HepG2 (cell line): Measurements from ENCODE around the gene TBCCD1. TPM values are rescaled to one million over a fixed set of nuclear protein-coding genes. Genes with fewer than 3 reads are reported as not detected.

ENCODE experiments used
- ARID4A ChIP-seq: sonication (generic); formaldehyde crosslinking; IDR thresholded peaks from 2 replicates; pipeline ENCODE4 v1.5.0; 2020; ENCODE audit warnings: mild to moderate bottlenecking, missing genetic modification reagents, borderline replicate concordance
- ARID5B ChIP-seq: IDR thresholded peaks from 2 replicates; pipeline ENCODE4 v1.4.0; 2020; ENCODE audit warnings: mild to moderate bottlenecking, missing genetic modification reagents
- KIAA2018 ChIP-seq: sonication (generic); formaldehyde crosslinking; IDR thresholded peaks from 2 replicates; pipeline ENCODE4 v1.5.0; 2020; ENCODE audit warnings: mild to moderate bottlenecking, missing genetic modification reagents, borderline replicate concordance
- SUZ12 ChIP-seq: fragments of 150-350 bp; IDR thresholded peaks from 2 replicates; pipeline ENCODE4 v1.6.1; 2014; ENCODE audit warnings: low read depth, low read length
- ZBTB2 ChIP-seq: sonication (generic); formaldehyde crosslinking; IDR thresholded peaks from 2 replicates; pipeline ENCODE4 v1.8.0; 2022; ENCODE audit warnings: low read depth, missing genetic modification reagents
- ZFP62 ChIP-seq: sonication (generic); formaldehyde crosslinking; IDR thresholded peaks from 2 replicates; pipeline ENCODE4 v1.4.0; 2020; ENCODE audit warnings: missing genetic modification reagents
- ZNF333 ChIP-seq: sonication (generic); formaldehyde crosslinking; IDR thresholded peaks from 2 replicates; pipeline ENCODE4 v1.4.0; 2020; ENCODE audit warnings: mild to moderate bottlenecking, missing genetic modification reagents, borderline replicate concordance
- polyA plus RNA-seq, 8 experiments: library from polyadenylated mRNA; depleted of rRNA in 3 of 8; stranded (reverse) in 7 of 8; unstranded in 1 of 8; fragments of >200 nt; fragmentation: Illumina TruSeq in 4 of 8; extraction: Trizol in 4 of 8; gene quantifications; 2 replicates each; pipeline versions ENCODE4 v1.2.1 to v1.2.3, GENCODE V29; 2011 to 2016; ENCODE audit warnings: low read depth in 4 of 8, missing spikeins in 1 of 8, mixed read lengths in 1 of 8; ENCODE audit not compliant: insufficient read depth in 1 of 8
- total RNA-seq, 5 experiments: library from RNA; depleted of rRNA; stranded (reverse); fragments of >200 nt; fragmentation: Illumina TruSeq; extraction: Trizol; gene quantifications; 2 replicates each; pipeline ENCODE4 v1.2.3, GENCODE V29; 2016; ENCODE audit warnings: low read depth in 1 of 5

TBCCD1 gene
- total and polyA plus RNA-seq, 2 of the 13 experiments (the other 11 are each of a cell fraction or from before 2014, with no cell fraction given) = 13.6 to 16.2 TPM

GRCh38 chr3:186599142-186599784, 32.1 kb upstream of the TBCCD1 start (continued):
- no peak for TF ChIP-seq KIAA2018 (CRISPR knock-in tag)
- TF ChIP-seq ZNF333 (CRISPR knock-in tag) = no peak
- no peak; the same call in 1 of the 2 replicates for TF ChIP-seq ARID4A (CRISPR knock-in tag)
- TF ChIP-seq ARID5B = peak; percentile 96
- no peak for TF ChIP-seq SUZ12
- TF ChIP-seq ZBTB2 = no peak
- TF ChIP-seq ZFP62 (CRISPR knock-in tag) = no peak
